Spinal cord (tissue), 10 donors: ENCODE results near the gene MYO15A. TPM values are rescaled to one million over a fixed set of nuclear protein-coding genes. Genes with fewer than 3 reads are reported as not detected.

Experiments used
- DNase-seq, 6 donors: peaks; one replicate each; pipeline versions ENCODE4 v3.0.0 to v3.0.0-alpha.2; 2013 to 2015; ENCODE audit warnings: low spot score in 6 of 6, low read depth in 4 of 6
- H3K27ac ChIP-seq: one replicate; pipeline ENCODE4 v1.5.1; 2013; ENCODE audit warnings: low read depth, low read length, control low read depth
- H3K27me3 ChIP-seq: one replicate; pipeline ENCODE4 v1.6.1; 2013; ENCODE audit warnings: low read length; ENCODE audit not compliant: control insufficient read depth, insufficient read depth
- H3K36me3 ChIP-seq: one replicate; pipeline ENCODE4 v1.6.1; 2013; ENCODE audit warnings: low read length; ENCODE audit not compliant: control insufficient read depth, insufficient read depth
- H3K4me1 ChIP-seq: one replicate; pipeline ENCODE4 v1.6.1; 2013; ENCODE audit warnings: low read length; ENCODE audit not compliant: control insufficient read depth, insufficient read depth
- H3K4me3 ChIP-seq: one replicate; pipeline ENCODE4 v1.5.1; 2013; ENCODE audit warnings: low read depth, low read length, control low read depth
- H3K9me3 ChIP-seq: one replicate; pipeline ENCODE4 v1.6.1; 2013; ENCODE audit warnings: low read length; ENCODE audit not compliant: control insufficient read depth, insufficient read depth
- WGBS: methylation state at CpG from one replicate; pipeline ENCODE4 v1.1.5; 2013; ENCODE audit warnings: missing lambda C conversion rate; ENCODE audit not compliant: insufficient coverage; 5-methylcytosine and 5-hydroxymethylcytosine counted together
- polyA plus RNA-seq, 2 donors: library from polyadenylated mRNA; unstranded; fragments of 120-200 nt; gene quantifications; one replicate each; pipeline ENCODE4 v1.2.1, GENCODE V29; 2013; ENCODE audit not compliant: insufficient read length in 2 of 2
- total RNA-seq, 2 donors: library from RNA; depleted of rRNA in 1 of 2; stranded (reverse); fragments of 120-200 nt in 1 of 2; fragments of >200 nt in 1 of 2; gene quantifications; one replicate each; pipeline versions ENCODE4 v1.2.3 to v1.2.4, GENCODE V29; 2013 to 2014
- donor health status: healthy.

The MYO15A gene
- total and polyA plus RNA-seq, 4 donors = 1.3 to 6.8 (median 3.6) TPM

DNA sequence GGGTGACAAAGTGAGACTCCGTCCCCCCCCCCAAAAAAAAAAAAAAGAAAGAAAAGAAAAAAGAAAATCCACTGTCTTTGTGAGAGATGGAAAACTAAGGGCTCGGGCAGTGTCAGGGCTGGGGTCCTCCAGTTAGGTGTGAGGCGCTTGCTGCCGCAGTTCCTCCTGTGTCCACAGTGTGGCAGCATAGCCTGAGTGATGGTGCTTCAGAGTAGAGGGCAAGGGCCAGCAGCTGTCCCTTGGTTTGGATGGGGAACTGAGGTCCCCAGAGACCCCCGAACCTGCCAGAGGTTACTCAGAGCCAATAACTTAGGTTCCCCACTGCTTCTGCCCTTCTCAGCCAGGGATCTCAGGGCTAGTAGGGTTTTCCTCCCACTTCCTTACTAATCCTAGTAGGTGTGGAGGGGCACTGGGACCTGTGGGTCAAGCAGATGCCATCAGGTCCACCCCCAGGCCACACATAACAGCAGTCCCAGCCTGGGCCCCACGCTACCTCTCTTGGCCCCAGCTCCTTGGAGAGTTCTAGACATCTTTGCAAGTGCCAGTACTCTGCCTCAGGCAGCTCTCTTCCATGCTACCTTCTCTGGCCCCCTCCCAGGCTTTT is 109.0 kb downstream of the MYO15A start:
- 12% methylated on average over 5 of the region's 6 CpGs for WGBS

DNA sequence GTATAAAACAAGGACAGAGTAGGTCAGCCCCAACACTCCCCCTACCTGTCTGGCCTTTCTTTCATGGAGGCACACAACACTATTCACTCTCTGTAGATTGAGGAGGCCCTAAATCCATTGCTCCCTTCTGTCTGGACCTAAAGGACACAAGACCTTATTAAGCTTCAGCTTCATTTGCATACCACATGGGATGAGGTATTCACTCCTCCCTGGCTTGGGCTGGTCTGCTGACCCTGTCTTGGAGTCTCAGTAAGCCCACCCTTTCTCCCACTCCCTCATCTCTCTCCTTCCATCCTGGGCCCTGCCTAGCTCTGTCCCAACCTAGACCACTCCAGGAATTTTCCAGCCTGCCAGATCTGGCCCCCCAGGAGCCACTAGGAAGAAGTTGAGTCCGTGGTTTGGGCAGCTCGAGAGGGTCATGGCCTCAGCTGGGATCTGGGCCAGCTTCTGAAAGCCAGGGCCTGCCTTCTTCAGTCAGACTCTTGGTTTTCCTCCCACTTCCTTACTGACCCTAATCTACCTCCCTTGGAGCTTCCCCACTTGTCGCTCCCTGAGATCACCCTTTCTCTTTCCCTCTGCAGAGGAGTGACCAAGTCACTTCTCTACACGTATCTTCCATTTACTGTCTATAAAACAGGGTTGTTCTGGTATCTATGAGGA is 110.3 kb downstream of the MYO15A start:
- H3K36me3 ChIP-seq = no peaks in the 10 kb centered on the region
- no peaks in the 10 kb centered on the region for H3K9me3 ChIP-seq
- WGBS = 42% methylated on average over 2 of the region's 4 CpGs
- no peaks in the 10 kb centered on the region for H3K27me3 ChIP-seq
- peaks cover 3% of the 10 kb centered on the region for H3K4me1 ChIP-seq
- peak in 1 of 6 donors; percentile 49 for DNase-seq
- peak overlapping the region; percentile 11 for H3K27ac ChIP-seq
- no peak overlapping the region for H3K4me3 ChIP-seq

More for the DNA sequence above, 109.0 kb downstream of the MYO15A start:
- peaks cover 3% of the 10 kb centered on the region for H3K4me1 ChIP-seq
- DNase-seq = peak in 3 of 6 donors; percentile 65 to 85 (median 83)
- no peaks in the 10 kb centered on the region for H3K36me3 ChIP-seq
- no peak overlapping the region for H3K27ac ChIP-seq
- H3K4me3 ChIP-seq = no peak overlapping the region
- H3K9me3 ChIP-seq = no peaks in the 10 kb centered on the region
- no peaks in the 10 kb centered on the region for H3K27me3 ChIP-seq

DNA sequence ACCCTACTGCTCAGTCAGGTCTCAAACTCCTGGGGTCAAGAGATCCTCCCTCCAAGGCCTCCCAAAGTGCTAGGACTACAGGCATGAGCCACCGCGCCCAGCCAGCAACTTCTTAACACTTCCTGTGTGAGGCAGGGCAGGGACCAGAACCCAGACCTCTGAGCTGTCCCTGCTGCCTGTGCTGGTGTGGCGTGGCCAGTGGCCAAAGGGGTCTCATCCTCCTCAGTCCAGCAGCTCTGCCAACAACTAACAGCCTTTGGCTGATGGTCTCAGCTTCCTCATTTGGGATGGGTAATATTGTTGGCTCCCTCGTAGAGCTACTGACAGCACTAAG is 115.5 kb downstream of the MYO15A start:
- peak overlapping the region; percentile 84 for H3K27ac ChIP-seq

DNA sequence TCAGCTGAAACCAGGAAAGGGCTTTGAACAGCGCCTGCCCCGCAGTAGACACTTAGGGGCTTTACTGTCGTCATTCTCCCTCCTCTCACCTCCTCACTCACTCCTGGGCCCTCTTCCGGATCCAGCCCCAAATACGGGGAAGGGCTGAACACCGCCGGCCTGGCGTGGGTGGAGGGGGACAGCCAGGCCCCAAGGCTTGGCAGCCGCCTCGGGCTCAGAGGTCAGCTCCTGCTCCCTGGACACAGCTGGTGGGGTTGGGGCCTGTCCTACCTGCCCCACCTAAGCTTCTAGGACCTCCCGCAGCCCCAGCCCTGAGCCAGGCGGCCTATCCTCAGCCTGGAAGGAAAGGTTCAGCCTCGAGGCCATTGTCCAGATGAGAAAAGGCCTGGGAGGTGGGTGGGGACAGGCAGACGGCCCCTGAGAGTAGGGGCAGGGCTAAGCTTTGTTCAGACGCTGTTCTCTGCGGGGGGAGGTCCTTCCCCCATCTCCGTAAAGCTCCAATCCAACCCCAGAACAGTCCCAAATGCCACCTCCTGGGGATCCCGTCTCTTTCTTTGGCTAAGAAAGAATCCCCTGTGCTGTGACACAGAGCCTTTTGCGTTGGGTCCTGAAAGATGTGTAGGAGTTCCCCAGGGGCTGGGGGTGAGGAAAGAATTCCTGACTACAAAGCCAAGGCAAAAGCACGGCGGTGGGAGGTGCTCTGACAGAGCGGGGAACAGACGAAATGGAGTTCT is 116.0 kb downstream of the MYO15A start:
- WGBS = 22% methylated on average over 19 of the region's 23 CpGs
- peaks cover 50% of the 10 kb centered on the region for H3K4me1 ChIP-seq
- peak overlapping the region; percentile 57 for H3K4me3 ChIP-seq
- peak in 1 of 6 donors; percentile 44 for DNase-seq
- H3K9me3 ChIP-seq = no peaks in the 10 kb centered on the region
- H3K27me3 ChIP-seq = no peaks in the 10 kb centered on the region
- peak overlapping the region; percentile 84 for H3K27ac ChIP-seq
- peaks cover 16% of the 10 kb centered on the region for H3K36me3 ChIP-seq

More for the DNA sequence above, 115.5 kb downstream of the MYO15A start:
- Histone ChIP-seq H3K27me3 (no peaks in the 10 kb centered on the region), H3K36me3 (peaks cover 11% of the 10 kb centered on the region), H3K4me1 (peaks cover 46% of the 10 kb centered on the region), H3K4me3 (no peak overlapping the region), H3K9me3 (no peaks in the 10 kb centered on the region)
- DNase-seq = no peak
- WGBS = 100% methylated on average over 2 of the region's 4 CpGs

DNA sequence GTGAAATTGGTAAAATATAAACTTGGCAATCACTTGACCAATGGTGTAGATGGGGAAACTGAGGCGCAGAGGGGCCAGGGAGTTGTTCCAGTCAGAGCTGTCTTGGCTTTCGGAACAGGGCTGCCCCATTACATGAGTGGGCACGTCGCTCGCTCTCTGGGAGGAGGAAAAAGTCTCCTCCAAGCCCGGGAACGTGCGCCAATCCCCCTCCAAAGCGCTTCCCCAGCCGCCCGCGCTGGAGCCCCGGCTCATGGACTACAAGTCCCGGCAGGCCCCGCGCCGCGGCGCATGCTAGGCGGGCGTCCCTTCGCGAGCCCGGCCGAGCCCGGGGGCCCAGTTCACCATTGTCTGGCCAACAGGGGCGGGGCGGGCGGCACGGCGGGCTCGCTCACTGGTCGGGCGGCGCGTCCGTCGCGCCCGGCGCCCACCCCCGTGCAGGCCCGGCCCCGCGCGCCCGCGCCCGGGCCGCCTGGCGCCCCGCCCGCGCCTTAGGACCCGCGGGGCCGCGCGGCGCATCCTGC is 116.6 kb downstream of the MYO15A start, which contains the start of gene LLGL1:
TSS of gene LLGL1 (plus strand) at position 515 of the 521 bp plus-strand sequence. CDS start 48 bp downstream, outside the sequence.
- peak; percentile 87 to 98 (median 92) for DNase-seq
- H3K27me3 ChIP-seq = no peaks in the 10 kb centered on the region
- peaks cover 56% of the 10 kb centered on the region for H3K4me1 ChIP-seq
- H3K27ac ChIP-seq = peak within 1 kb of the TSS; percentile 84
- WGBS = under 1% methylated on average over 60 of the region's 60 CpGs
- peaks cover 19% of the 10 kb centered on the region for H3K36me3 ChIP-seq
- peak within 1 kb of the TSS; percentile 75 for H3K4me3 ChIP-seq
- no peaks in the 10 kb centered on the region for H3K9me3 ChIP-seq

DNA sequence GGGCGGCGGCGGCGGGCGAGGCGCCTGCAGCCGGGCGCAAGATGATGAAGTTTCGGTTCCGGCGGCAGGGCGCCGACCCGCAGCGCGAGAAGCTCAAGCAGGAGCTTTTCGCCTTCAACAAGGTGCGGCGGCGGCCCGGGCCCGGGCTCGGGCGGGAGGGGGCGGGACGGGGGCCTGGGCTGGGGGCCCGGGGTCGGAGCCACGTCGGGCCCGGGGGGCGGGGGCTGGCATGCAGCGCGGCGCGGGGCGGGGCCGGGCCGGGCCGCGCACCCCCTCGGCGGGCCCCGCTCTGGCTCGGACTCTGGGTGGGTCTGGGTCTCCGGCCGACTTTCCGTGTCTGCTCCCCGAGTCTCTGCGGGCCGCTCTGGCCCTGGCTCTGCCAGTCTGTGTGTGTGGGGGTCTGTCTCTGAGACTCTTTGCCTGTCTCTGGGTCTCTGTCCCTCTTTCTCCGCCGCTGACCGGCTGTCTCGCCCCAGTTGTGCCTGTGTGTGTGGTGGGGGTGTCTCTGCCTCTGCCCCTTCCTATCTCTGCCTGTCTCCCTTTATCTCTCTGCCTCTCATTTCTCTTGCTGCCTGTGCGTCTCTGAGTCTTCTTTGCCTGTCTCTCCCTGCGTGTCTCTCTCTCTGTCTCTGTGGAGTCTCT is 117.2 kb downstream of the MYO15A start:
- Histone ChIP-seq H3K4me1 (peaks cover 62% of the 10 kb centered on the region), H3K9me3 (no peaks in the 10 kb centered on the region), H3K27ac (peak overlapping the region; percentile 80), H3K36me3 (peaks cover 19% of the 10 kb centered on the region), H3K4me3 (peak overlapping the region; percentile 75), H3K27me3 (no peaks in the 10 kb centered on the region)
- under 1% methylated on average over 50 of the region's 57 CpGs for WGBS
- peak in 2 of 6 donors; percentile 19 to 37 for DNase-seq

DNA sequence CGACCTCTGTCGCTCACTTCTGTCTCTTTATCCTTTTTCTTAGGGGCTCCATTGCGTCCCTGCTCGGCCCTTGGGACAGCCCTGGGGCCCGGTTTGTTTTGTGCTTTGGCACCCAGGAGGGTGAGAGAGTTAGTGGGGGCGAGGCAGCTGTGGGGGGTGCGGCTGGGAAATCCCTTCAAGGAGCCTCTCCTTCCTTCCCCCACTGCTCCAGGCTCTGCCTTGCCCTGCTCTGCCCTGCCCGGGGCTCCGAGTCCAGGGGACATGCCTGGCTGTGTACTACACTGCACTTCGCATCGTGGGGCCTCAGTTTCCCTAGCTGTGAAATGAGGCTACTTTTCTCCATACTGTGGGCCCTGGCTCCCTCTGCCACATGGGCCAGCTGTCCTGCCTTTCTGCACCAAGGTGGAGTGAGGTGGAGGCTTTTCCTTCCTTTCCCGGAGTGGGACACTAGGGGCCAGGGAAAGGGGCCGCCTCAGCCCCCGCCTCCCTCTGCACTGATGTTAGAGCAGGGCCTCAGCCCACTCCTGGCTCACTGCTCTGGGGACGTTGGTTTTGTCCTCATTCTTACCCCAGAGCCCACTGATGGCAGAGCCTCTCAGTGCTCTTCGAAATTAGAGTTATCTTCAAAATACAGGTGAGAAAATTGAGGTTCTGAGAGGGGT is 117.9 kb downstream of the MYO15A start:
- peaks cover 68% of the 10 kb centered on the region for H3K4me1 ChIP-seq
- H3K36me3 ChIP-seq = peaks cover 19% of the 10 kb centered on the region
- H3K4me3 ChIP-seq = peak overlapping the region; percentile 75
- peak overlapping the region; percentile 80 for H3K27ac ChIP-seq
- no peaks in the 10 kb centered on the region for H3K27me3 ChIP-seq
- peak in 1 of 6 donors; percentile 35 for DNase-seq
- H3K9me3 ChIP-seq = no peaks in the 10 kb centered on the region
- WGBS = 16% methylated on average over 12 of the region's 16 CpGs

DNA sequence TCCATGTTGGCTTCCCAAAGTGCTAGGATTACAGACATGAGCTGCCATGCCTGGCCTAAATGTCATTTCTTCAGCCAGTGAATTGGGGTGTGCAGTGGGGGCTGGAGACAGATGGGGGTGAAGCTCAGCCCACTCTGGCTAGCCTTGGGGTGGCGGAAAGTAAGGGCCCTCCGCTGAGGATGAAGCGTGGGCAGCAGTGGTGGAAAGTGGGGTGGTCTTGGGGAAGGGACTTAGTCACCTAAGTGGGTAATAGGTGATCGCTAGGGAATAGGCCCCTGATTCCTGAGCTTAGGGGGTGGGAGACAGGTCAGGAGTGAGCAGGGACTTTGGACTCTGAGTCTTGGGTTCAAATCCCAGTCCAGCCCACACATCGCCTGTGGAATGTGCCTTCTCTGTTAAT is 119.1 kb downstream of the MYO15A start:
- Histone ChIP-seq H3K27me3 (no peaks in the 10 kb centered on the region), H3K36me3 (peaks cover 28% of the 10 kb centered on the region), H3K27ac (no peak overlapping the region), H3K4me1 (peaks cover 81% of the 10 kb centered on the region), H3K9me3 (no peaks in the 10 kb centered on the region), H3K4me3 (no peak overlapping the region)
- DNase-seq = no peak
- WGBS = 100% methylated on average over 4 of the region's 5 CpGs
